Esophagus squamous epithelium (tissue), 5 donors: ENCODE data around the gene SELP. TPM values are rescaled to one million over a fixed set of nuclear protein-coding genes. Genes with fewer than 3 reads are reported as not detected.

Experiments
- DNase-seq: peaks from one replicate; lab custom pipeline; 2025; lab: John Stamatoyannopoulos, UW
- H3K27ac ChIP-seq, 4 donors: fragments of 200-600 bp; sonication (generic); one replicate each; pipeline ENCODE4 v1.5.1; 2016 to 2019; ENCODE audit warnings: mild to moderate bottlenecking in 1 of 4
- H3K27me3 ChIP-seq, 4 donors: fragments of 200-600 bp; sonication (generic); 1 replicate in 3 of 4; 2 replicates in 1 of 4; pipeline versions ENCODE4 v1.5.1 to v1.6.0; 2017 to 2021; ENCODE audit warnings: antibody characterized with exemption in 1 of 4
- H3K36me3 ChIP-seq, 3 donors: fragments of 200-600 bp; sonication (generic); one replicate each; pipeline ENCODE4 v1.5.1; 2016 to 2019
- H3K4me1 ChIP-seq, 3 donors: fragments of 200-600 bp; sonication (generic); one replicate each; pipeline ENCODE4 v1.5.1; 2017 to 2019
- H3K4me3 ChIP-seq, 4 donors: fragments of 200-600 bp; sonication (generic); 1 replicate in 3 of 4; 2 replicates in 1 of 4; pipeline ENCODE4 v1.5.1; 2016 to 2019; ENCODE audit warnings: mild to moderate bottlenecking in 2 of 4, moderate library complexity in 1 of 4
- H3K9me3 ChIP-seq, 3 donors: fragments of 200-600 bp; sonication (generic); one replicate each; pipeline ENCODE4 v1.5.1; 2016 to 2019
- POLR2A ChIP-seq, 4 donors: fragments of 450-650 bp; IDR thresholded peaks; one replicate each; pipeline ENCODE4 v1.6.1; 2017; ENCODE audit warnings: antibody characterized with exemption in 4 of 4, mild to moderate bottlenecking in 4 of 4, moderate library complexity in 3 of 4
- WGBS, 2 donors: methylation state at CpG; one replicate each; pipeline ENCODE4 v1.1.5; 2018; 5-methylcytosine and 5-hydroxymethylcytosine counted together
- intact Hi-C: fragments of 100-400 bp; cut with DNase I; formaldehyde crosslinking; loops from one replicate; pipeline ENCODE4 v1.15.0; 2022
- total RNA-seq, 4 donors: library from RNA; depleted of rRNA; stranded (reverse); fragments of >200 nt; gene quantifications; one replicate each; pipeline ENCODE4 v1.1.0, GENCODE V29; 2016
- TF ChIP-seq, protein P1 (sequence below), 6 experiments: fragments of 450-650 bp in 4 of 6; fragments of 200-600 bp in 2 of 6; sonication (generic) in 2 of 6; IDR thresholded peaks; one replicate each; pipeline ENCODE4 v1.5.1; 2016 to 2019; ENCODE audit warnings: antibody characterized with exemption in 6 of 6, mild to moderate bottlenecking in 4 of 6, moderate library complexity in 4 of 6
- donor health status: DM: yes; HTN: yes; CAD: no.

Gene SELP
- total RNA-seq, 4 donors from 2014 or later, result 0.19 to 15.1 (median 3.1) TPM

- no peaks in the 10 kb centered on the region for H3K36me3 ChIP-seq
- H3K9me3 ChIP-seq, result no peaks in the 10 kb centered on the region
- DNase-seq, result no peak
- H3K27ac ChIP-seq, result peak overlapping the region in 1 of 4 donors; percentile 17
- intact Hi-C loops, result no loop called here
- no peaks in the 10 kb centered on the region for H3K4me1 ChIP-seq
- WGBS, 2 donors, result 45 to 73% methylated on average over 2 of the region's 2 CpGs
- no peak overlapping the region for H3K4me3 ChIP-seq
- H3K27me3 ChIP-seq, result no peaks in the 10 kb centered on the region
- TF ChIP-seq POLR2A (IDR thresholded peaks at IDR 0.05), result no peak
- TF ChIP-seq, protein P1, sequence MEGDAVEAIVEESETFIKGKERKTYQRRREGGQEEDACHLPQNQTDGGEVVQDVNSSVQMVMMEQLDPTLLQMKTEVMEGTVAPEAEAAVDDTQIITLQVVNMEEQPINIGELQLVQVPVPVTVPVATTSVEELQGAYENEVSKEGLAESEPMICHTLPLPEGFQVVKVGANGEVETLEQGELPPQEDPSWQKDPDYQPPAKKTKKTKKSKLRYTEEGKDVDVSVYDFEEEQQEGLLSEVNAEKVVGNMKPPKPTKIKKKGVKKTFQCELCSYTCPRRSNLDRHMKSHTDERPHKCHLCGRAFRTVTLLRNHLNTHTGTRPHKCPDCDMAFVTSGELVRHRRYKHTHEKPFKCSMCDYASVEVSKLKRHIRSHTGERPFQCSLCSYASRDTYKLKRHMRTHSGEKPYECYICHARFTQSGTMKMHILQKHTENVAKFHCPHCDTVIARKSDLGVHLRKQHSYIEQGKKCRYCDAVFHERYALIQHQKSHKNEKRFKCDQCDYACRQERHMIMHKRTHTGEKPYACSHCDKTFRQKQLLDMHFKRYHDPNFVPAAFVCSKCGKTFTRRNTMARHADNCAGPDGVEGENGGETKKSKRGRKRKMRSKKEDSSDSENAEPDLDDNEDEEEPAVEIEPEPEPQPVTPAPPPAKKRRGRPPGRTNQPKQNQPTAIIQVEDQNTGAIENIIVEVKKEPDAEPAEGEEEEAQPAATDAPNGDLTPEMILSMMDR (IDR thresholded peaks at IDR 0.05), result no peak
Measured at GRCh38 chr1:169624912-169625311, 5.0 kb downstream of the SELP start.

- TF ChIP-seq POLR2A (IDR thresholded peaks at IDR 0.05), result no peak
- TF ChIP-seq, protein P1 (IDR thresholded peaks at IDR 0.05), result no peak
- Histone ChIP-seq H3K27ac (peak overlapping the region in 1 of 4 donors; percentile 17), H3K4me1 (no peaks in the 10 kb centered on the region), H3K4me3 (no peak overlapping the region), H3K9me3 (no peaks in the 10 kb centered on the region), H3K27me3 (no peaks in the 10 kb centered on the region), H3K36me3 (no peaks in the 10 kb centered on the region)
- intact Hi-C loops, result no loop called here
- DNase-seq, result no peak
Measured at GRCh38 chr1:169624122-169624521, 5.8 kb downstream of the SELP start.

DNA sequence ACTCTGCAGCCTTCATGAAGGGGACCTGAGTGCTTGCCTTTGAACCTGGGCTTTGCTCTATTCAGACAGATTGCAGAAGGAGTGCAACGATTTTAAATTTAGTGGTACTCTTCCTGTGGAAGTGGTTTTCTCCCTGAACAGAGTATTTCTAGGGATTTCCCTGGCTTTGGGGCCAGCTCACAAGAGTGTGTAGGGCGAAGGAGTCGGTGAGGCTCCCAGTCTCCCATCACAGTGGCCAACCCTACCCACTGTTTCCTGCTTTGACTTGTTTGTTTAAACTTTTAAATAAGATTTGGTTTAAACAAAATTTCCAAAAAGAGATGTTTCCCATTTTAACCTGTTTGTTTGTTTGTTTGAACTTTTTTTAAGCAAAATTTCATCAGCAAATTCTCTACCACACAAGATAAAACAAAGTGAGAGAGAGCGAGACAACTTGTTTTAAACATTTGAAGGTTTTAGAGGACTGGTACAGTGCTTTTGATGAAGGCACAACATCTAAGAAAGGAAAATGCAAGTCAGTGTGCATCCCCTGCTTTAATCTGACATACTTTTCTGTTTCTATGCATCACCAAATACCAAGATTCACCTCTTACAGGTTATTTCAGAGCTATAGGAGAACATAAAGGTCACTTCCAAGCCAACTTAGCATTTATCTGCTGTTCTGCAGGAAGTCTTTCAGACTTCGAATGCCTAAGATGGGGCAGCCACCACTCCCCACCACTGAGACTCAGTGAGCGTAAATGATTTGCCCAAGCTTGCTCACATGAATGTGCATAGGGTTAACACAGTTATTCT is 6.6 kb downstream of the SELP start:
- 74 to 77% methylated on average over 5 to 6 of the region's 6 CpGs for WGBS, 2 donors
- intact Hi-C loops, result no loop called here
- Histone ChIP-seq H3K4me3 (no peak overlapping the region), H3K9me3 (no peaks in the 10 kb centered on the region), H3K27ac (no peak overlapping the region), H3K36me3 (no peaks in the 10 kb centered on the region), H3K4me1 (no peaks in the 10 kb centered on the region), H3K27me3 (no peaks in the 10 kb centered on the region)
- no peak for DNase-seq
- TF ChIP-seq POLR2A (IDR thresholded peaks at IDR 0.05), result no peak
- TF ChIP-seq, protein P1 (IDR thresholded peaks at IDR 0.05), result no peak

DNA sequence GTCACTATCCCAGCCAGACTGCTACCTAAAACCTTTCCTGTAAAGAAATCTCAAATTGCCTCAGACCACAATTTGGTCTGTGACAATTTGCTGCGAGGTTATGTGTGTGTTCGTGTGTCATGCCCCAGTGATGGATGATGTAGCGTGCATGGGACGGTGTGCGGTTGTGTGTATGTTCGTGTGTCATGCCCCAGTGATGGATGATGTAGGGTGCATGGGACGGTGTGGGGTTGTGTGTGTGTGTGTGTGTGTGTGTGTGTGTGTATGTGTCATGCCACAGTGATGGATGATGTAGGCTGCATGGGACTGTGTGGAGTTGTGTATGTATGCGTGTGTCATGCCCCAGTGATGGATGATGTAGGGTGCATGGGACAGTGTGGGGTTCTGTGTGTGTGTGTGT is 9.4 kb downstream of the SELP start:
- H3K27me3 ChIP-seq, result no peaks in the 10 kb centered on the region
- no peak overlapping the region for H3K27ac ChIP-seq
- no peaks in the 10 kb centered on the region for H3K36me3 ChIP-seq
- DNase-seq, result no peak
- intact Hi-C loops, result no loop called here
- 67 to 76% methylated on average over 6 to 8 of the region's 8 CpGs for WGBS, 2 donors
- no peaks in the 10 kb centered on the region for H3K4me1 ChIP-seq
- TF ChIP-seq, protein P1 (IDR thresholded peaks at IDR 0.05), result no peak
- TF ChIP-seq POLR2A (IDR thresholded peaks at IDR 0.05), result no peak
- H3K4me3 ChIP-seq, result no peak overlapping the region
- H3K9me3 ChIP-seq, result no peaks in the 10 kb centered on the region

DNA sequence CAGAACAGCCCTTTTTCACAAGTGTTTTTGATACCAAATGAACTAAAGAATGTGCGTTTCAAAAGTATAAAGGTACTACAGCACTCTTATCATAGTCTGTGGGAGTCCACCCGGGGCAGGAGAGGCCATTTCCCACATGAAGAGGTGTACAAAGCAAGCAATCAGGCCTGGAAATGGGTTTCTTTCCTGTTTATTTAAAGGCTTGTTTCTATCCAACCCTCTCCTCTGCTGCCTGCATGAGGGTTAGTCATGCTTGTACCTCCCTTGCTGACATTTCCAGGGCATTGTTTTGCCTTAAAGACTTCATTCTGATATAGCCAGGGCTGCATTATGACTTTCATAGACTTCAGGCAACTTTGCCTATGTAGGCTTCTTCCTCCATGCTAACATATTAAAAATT is 11.6 kb downstream of the SELP start:
- no peak for TF ChIP-seq POLR2A (IDR thresholded peaks at IDR 0.05)
- TF ChIP-seq, protein P1 (IDR thresholded peaks at IDR 0.05), result no peak

More for the DNA sequence above, 11.6 kb downstream of the SELP start:
- 53 to 75% methylated on average over 2 of the region's 2 CpGs for whole genome bisulfite sequencing, 2 donors
- no peak for DNase-seq
- Histone ChIP-seq H3K36me3 (no peaks in the 10 kb centered on the region), H3K27ac (peak overlapping the region in 1 of 4 donors; percentile 21), H3K9me3 (no peaks in the 10 kb centered on the region), H3K4me1 (no peaks in the 10 kb centered on the region), H3K4me3 (no peak overlapping the region), H3K27me3 (no peaks in the 10 kb centered on the region)
- intact Hi-C loops, result no loop called here
